BLaER1 (cell line): ENCODE measurements around the gene OPN1SW.
A peak's percentile ranks its signal among the peaks of the same experiment; 100 is the strongest.

Experiments
- H3K27ac ChIP-seq: shearing (Covaris generic); formaldehyde crosslinking; 2 replicates; pipeline ENCODE4 v1.8.1; 2022
- H3K27me3 ChIP-seq: shearing (Covaris generic); formaldehyde crosslinking; 2 replicates; pipeline ENCODE4 v1.8.1; 2022
- H3K36me3 ChIP-seq: shearing (Covaris generic); formaldehyde crosslinking; 2 replicates; pipeline ENCODE4 v1.8.1; 2022
- H3K4me1 ChIP-seq: shearing (Covaris generic); formaldehyde crosslinking; 2 replicates; pipeline ENCODE4 v1.8.1; 2022
- H3K4me2 ChIP-seq: shearing (Covaris generic); formaldehyde crosslinking; 2 replicates; pipeline ENCODE4 v1.8.1; 2022
- H3K4me3 ChIP-seq: shearing (Covaris generic); formaldehyde crosslinking; 2 replicates; pipeline ENCODE4 v1.8.1; 2022
- H3K9ac ChIP-seq: shearing (Covaris generic); formaldehyde crosslinking; 2 replicates; pipeline ENCODE4 v1.8.1; 2022
- H3K9me3 ChIP-seq: shearing (Covaris generic); formaldehyde crosslinking; 2 replicates; pipeline ENCODE4 v1.8.1; 2022
- H4K20me1 ChIP-seq: shearing (Covaris generic); formaldehyde crosslinking; 2 replicates; pipeline ENCODE4 v1.8.1; 2022
- Cebpa-rat ChIP-seq: shearing (Covaris generic); IDR thresholded peaks from 2 replicates; pipeline ENCODE4 v1.8.1; 2022

Gene OPN1SW

GRCh38 chr7:128745706-128746105, 29.9 kb downstream of the OPN1SW start:
- H4K20me1 ChIP-seq = peaks cover 75% of the 10 kb centered on the region
- H3K4me2 ChIP-seq = no peak overlapping the region
- no peak overlapping the region for H3K9ac ChIP-seq
- no peaks in the 10 kb centered on the region for H3K27me3 ChIP-seq
- no peak overlapping the region for H3K27ac ChIP-seq
- H3K9me3 ChIP-seq = no peaks in the 10 kb centered on the region
- H3K4me3 ChIP-seq = no peak overlapping the region
- H3K4me1 ChIP-seq = peaks cover 16% of the 10 kb centered on the region
- TF ChIP-seq Cebpa-rat = no peak
- peaks cover 60% of the 10 kb centered on the region for H3K36me3 ChIP-seq

GRCh38 chr7:128744366-128744905, 31.2 kb downstream of the OPN1SW start:
- no peaks in the 10 kb centered on the region for H3K9me3 ChIP-seq
- no peak for TF ChIP-seq Cebpa-rat
- peaks cover 87% of the 10 kb centered on the region for H4K20me1 ChIP-seq
- no peak overlapping the region for H3K27ac ChIP-seq
- no peak overlapping the region for H3K4me3 ChIP-seq
- H3K9ac ChIP-seq = no peak overlapping the region
- H3K27me3 ChIP-seq = no peaks in the 10 kb centered on the region
- peaks cover 25% of the 10 kb centered on the region for H3K4me1 ChIP-seq
- H3K36me3 ChIP-seq = peaks cover 48% of the 10 kb centered on the region
- no peak overlapping the region for H3K4me2 ChIP-seq

- H3K36me3 ChIP-seq = peaks cover 36% of the 10 kb centered on the region
- no peak for TF ChIP-seq Cebpa-rat
- no peaks in the 10 kb centered on the region for H3K9me3 ChIP-seq
- H3K4me3 ChIP-seq = no peak overlapping the region
- H3K27me3 ChIP-seq = no peaks in the 10 kb centered on the region
- H3K9ac ChIP-seq = no peak overlapping the region
- peaks cover 84% of the 10 kb centered on the region for H4K20me1 ChIP-seq
- H3K27ac ChIP-seq = no peak overlapping the region
- H3K4me1 ChIP-seq = peaks cover 30% of the 10 kb centered on the region
- no peak overlapping the region for H3K4me2 ChIP-seq
Measured at GRCh38 chr7:128743112-128743772, 32.4 kb downstream of the OPN1SW start.

- no peak overlapping the region for H3K4me3 ChIP-seq
- H3K27me3 ChIP-seq = no peaks in the 10 kb centered on the region
- no peak overlapping the region for H3K27ac ChIP-seq
- H3K36me3 ChIP-seq = peaks cover 29% of the 10 kb centered on the region
- no peak for TF ChIP-seq Cebpa-rat
- peaks cover 77% of the 10 kb centered on the region for H4K20me1 ChIP-seq
- H3K4me2 ChIP-seq = no peak overlapping the region
- H3K9ac ChIP-seq = no peak overlapping the region
- no peaks in the 10 kb centered on the region for H3K9me3 ChIP-seq
- H3K4me1 ChIP-seq = peaks cover 36% of the 10 kb centered on the region
Measured at GRCh38 chr7:128742206-128742605, 33.4 kb downstream of the OPN1SW start.

GRCh38 chr7:128741491-128741890, 34.1 kb downstream of the OPN1SW start:
- Histone ChIP-seq H3K4me2 (peak overlapping the region; percentile 98), H3K36me3 (peaks cover 25% of the 10 kb centered on the region), H3K4me1 (peaks cover 43% of the 10 kb centered on the region), H3K9me3 (no peaks in the 10 kb centered on the region), H3K4me3 (no peak overlapping the region), H3K27ac (no peak overlapping the region), H4K20me1 (peaks cover 71% of the 10 kb centered on the region), H3K9ac (no peak overlapping the region), H3K27me3 (no peaks in the 10 kb centered on the region)
- TF ChIP-seq Cebpa-rat = no peak

- no peak for TF ChIP-seq Cebpa-rat
- Histone ChIP-seq H3K4me1 (peaks cover 48% of the 10 kb centered on the region), H3K27ac (no peak overlapping the region), H3K9me3 (no peaks in the 10 kb centered on the region), H3K27me3 (no peaks in the 10 kb centered on the region), H3K36me3 (peaks cover 20% of the 10 kb centered on the region), H4K20me1 (peaks cover 66% of the 10 kb centered on the region), H3K9ac (no peak overlapping the region), H3K4me2 (peak overlapping the region; percentile 98), H3K4me3 (no peak overlapping the region)
Measured at GRCh38 chr7:128740996-128741395, 34.6 kb downstream of the OPN1SW start.

- Histone ChIP-seq H3K27ac (peak overlapping the region; percentile 81), H3K9ac (peak overlapping the region; percentile 85), H3K9me3 (no peaks in the 10 kb centered on the region), H3K4me1 (peaks cover 56% of the 10 kb centered on the region), H3K36me3 (peaks cover 11% of the 10 kb centered on the region; the same call in 1 of the 2 replicates), H3K27me3 (no peaks in the 10 kb centered on the region), H4K20me1 (peaks cover 58% of the 10 kb centered on the region), H3K4me2 (peak overlapping the region; percentile 98), H3K4me3 (peak overlapping the region; percentile 93)
- TF ChIP-seq Cebpa-rat = no peak
Measured at GRCh38 chr7:128739990-128740682, 35.5 kb downstream of the OPN1SW start.

GRCh38 chr7:128739048-128739962, 36.3 kb downstream of the OPN1SW start, which contains the start of gene CALU:
CALU (plus strand) TSS chr7:128739359; CDS start chr7:128748584, 9,225 bp downstream.
- H3K9ac ChIP-seq = peak within 1 kb of the TSS; percentile 85
- no peak for TF ChIP-seq Cebpa-rat
- H3K4me3 ChIP-seq = peak within 1 kb of the TSS; percentile 93
- peaks cover 11% of the 10 kb centered on the region; the same call in 1 of the 2 replicates for H3K36me3 ChIP-seq
- H3K4me1 ChIP-seq = peaks cover 64% of the 10 kb centered on the region
- H3K27me3 ChIP-seq = no peaks in the 10 kb centered on the region
- peak within 1 kb of the TSS; percentile 98 for H3K4me2 ChIP-seq
- peak within 1 kb of the TSS; percentile 81 for H3K27ac ChIP-seq
- H4K20me1 ChIP-seq = peaks cover 49% of the 10 kb centered on the region
- H3K9me3 ChIP-seq = no peaks in the 10 kb centered on the region

GRCh38 chr7:128738570-128739047, 37.0 kb downstream of the OPN1SW start:
- peak overlapping the region; percentile 81 for H3K27ac ChIP-seq
- H4K20me1 ChIP-seq = peaks cover 42% of the 10 kb centered on the region
- H3K9ac ChIP-seq = peak overlapping the region; percentile 85
- TF ChIP-seq Cebpa-rat = no peak
- H3K4me1 ChIP-seq = peaks cover 71% of the 10 kb centered on the region
- H3K27me3 ChIP-seq = no peaks in the 10 kb centered on the region
- peak overlapping the region; percentile 93 for H3K4me3 ChIP-seq
- peaks cover 7% of the 10 kb centered on the region; the same call in 1 of the 2 replicates for H3K36me3 ChIP-seq
- no peaks in the 10 kb centered on the region for H3K9me3 ChIP-seq
- peak overlapping the region; percentile 98 for H3K4me2 ChIP-seq
